AG08395 (cell line): ENCODE data around the gene TECRL.

Experiments
- DNase-seq: peaks from one replicate; pipeline ENCODE4 v3.0.0; 2012; ENCODE audit warnings: mixed read lengths, low spot score

The TECRL gene

GRCh38 chr4:64409300-64409699, at the start of gene TECRL:
Gene TECRL (minus strand): TSS chr4:64409450. CDS start chr4:64409351, 99 bp downstream.
- no peak for DNase-seq

- DNase-seq = no peak
These were observed 23.4 kb upstream of the TECRL start for GRCh38 chr4:64432674-64433073.

- no peak for DNase-seq
These were observed 21.7 kb upstream of the TECRL start for GRCh38 chr4:64430933-64431332.

- no peak for DNase-seq
These were observed 8.7 kb upstream of the TECRL start for GRCh38 chr4:64417974-64418373.

GRCh38 chr4:64407000-64407399, 2.2 kb downstream of the TECRL start:
- no peak for DNase-seq

GRCh38 chr4:64405761-64406160, 3.5 kb downstream of the TECRL start:
- no peak for DNase-seq

- no peak for DNase-seq
These were observed 6.6 kb downstream of the TECRL start for GRCh38 chr4:64402684-64403083.

GRCh38 chr4:64399313-64400109, 9.7 kb downstream of the TECRL start:
- no peak for DNase-seq

- no peak for DNase-seq
These were observed 14.8 kb downstream of the TECRL start for GRCh38 chr4:64394469-64394868.

- DNase-seq = no peak
These were observed 21.0 kb downstream of the TECRL start for GRCh38 chr4:64388252-64388651.

GRCh38 chr4:64385220-64385619, 24.0 kb downstream of the TECRL start:
- no peak for DNase-seq

- no peak for DNase-seq
These were observed 24.7 kb downstream of the TECRL start for GRCh38 chr4:64384237-64385203.

GRCh38 chr4:64368741-64369140, 40.5 kb downstream of the TECRL start:
- no peak for DNase-seq

- no peak for DNase-seq
These were observed 47.9 kb downstream of the TECRL start for GRCh38 chr4:64361399-64361740.

- no peak for DNase-seq
These were observed 48.4 kb downstream of the TECRL start for GRCh38 chr4:64360664-64361398.

GRCh38 chr4:64359489-64359888, 49.8 kb downstream of the TECRL start:
- no peak for DNase-seq

- DNase-seq = no peak
These were observed 55.3 kb downstream of the TECRL start for GRCh38 chr4:64353904-64354303.

- no peak for DNase-seq
These were observed 67.5 kb downstream of the TECRL start for GRCh38 chr4:64341711-64342110.

GRCh38 chr4:64340218-64341110, 68.8 kb downstream of the TECRL start:
- no peak for DNase-seq

- DNase-seq = no peak
These were observed 74.3 kb downstream of the TECRL start for GRCh38 chr4:64334964-64335363.

GRCh38 chr4:64330143-64330542, 79.1 kb downstream of the TECRL start:
- no peak for DNase-seq
